Endodermal cell (in vitro differentiated cells): ENCODE data around the gene ZNF318. TPM values are rescaled to one million over a fixed set of nuclear protein-coding genes. Genes with fewer than 3 reads are reported as not detected.

Source experiments
- DNase-seq: peaks from one replicate; pipeline ENCODE4 v3.0.0-alpha.2; 2017
- H3K27ac ChIP-seq: 2 replicates; pipeline ENCODE4 v1.5.1; 2013; ENCODE audit warnings: mild to moderate bottlenecking, low read depth, low read length, moderate library complexity
- H3K27me3 ChIP-seq: 2 replicates; pipeline ENCODE4 v1.6.1; 2013; ENCODE audit warnings: mild to moderate bottlenecking, low read length, moderate library complexity; ENCODE audit not compliant: insufficient read depth, control insufficient read depth, poor library complexity, severe bottlenecking
- H3K36me3 ChIP-seq: 2 replicates; pipeline ENCODE4 v1.7.0; 2013; ENCODE audit warnings: mild to moderate bottlenecking, low read length, moderate library complexity; ENCODE audit not compliant: control insufficient read depth, insufficient read depth
- H3K4me1 ChIP-seq: one replicate; pipeline ENCODE4 v1.7.0; 2013; ENCODE audit warnings: low read length; ENCODE audit not compliant: control insufficient read depth, insufficient read depth
- H3K4me3 ChIP-seq: 2 replicates; pipeline ENCODE4 v1.5.1; 2013; ENCODE audit warnings: mild to moderate bottlenecking, low read length, moderate library complexity
- H3K9ac ChIP-seq: 2 replicates; pipeline ENCODE4 v1.6.1; 2013; ENCODE audit warnings: mild to moderate bottlenecking, low read length, moderate library complexity; ENCODE audit not compliant: poor library complexity, severe bottlenecking; ENCODE audit errors: extremely low read depth
- H3K9me3 ChIP-seq: 2 replicates; pipeline ENCODE4 v1.6.1; 2013; ENCODE audit warnings: mild to moderate bottlenecking, low read length, moderate library complexity; ENCODE audit not compliant: control insufficient read depth
- H3K27ac Mint-ChIP-seq: 2 replicates; pipeline ENCODE4 v1.8.0; 2020; ENCODE audit warnings: mixed read lengths
- H3K27me3 Mint-ChIP-seq: 2 replicates; pipeline ENCODE4 v1.8.0; 2021; ENCODE audit warnings: mild to moderate bottlenecking, mixed read lengths; ENCODE audit not compliant: insufficient read depth
- H3K36me3 Mint-ChIP-seq: 2 replicates; pipeline ENCODE4 v1.8.0; 2020; ENCODE audit warnings: low read depth, mixed read lengths
- H3K4me1 Mint-ChIP-seq: 2 replicates; pipeline ENCODE4 v1.8.0; 2020; ENCODE audit warnings: mixed read lengths
- H3K4me3 Mint-ChIP-seq: 2 replicates; pipeline ENCODE4 v1.8.0; 2020; ENCODE audit warnings: mild to moderate bottlenecking, moderate library complexity, mixed read lengths
- H3K9me3 Mint-ChIP-seq: 2 replicates; pipeline ENCODE4 v1.8.0; 2020; ENCODE audit warnings: mild to moderate bottlenecking, mixed read lengths
- WGBS, 2 experiments: methylation state at CpG; one replicate each; pipeline versions ENCODE4 v1.1.5 to v1.1.7; 2013; ENCODE audit warnings: missing lambda C conversion rate in 2 of 2, mixed read lengths in 1 of 2; ENCODE audit not compliant: insufficient coverage in 1 of 2, insufficient read length in 1 of 2; 5-methylcytosine and 5-hydroxymethylcytosine counted together
- total RNA-seq, 2 donors: library from RNA; stranded (reverse); fragmentation: NEBNext Ultra II Directional in 1 of 2; extraction: Animal tissue kit (Norgen Biotek cat#: 25700) in 1 of 2; gene quantifications; 2 replicates in 1 of 2; 3 replicates in 1 of 2; pipeline ENCODE4 v1.2.1, GENCODE V29; 2021
- TF ChIP-seq, protein P1 (sequence below): fragments of 200-600 bp; sonication (generic); conservative IDR thresholded peaks from 2 replicates; pipeline ENCODE4 v1.5.0; 2021; ENCODE audit warnings: antibody characterized with exemption, mild to moderate bottlenecking

Gene ZNF318
- total RNA-seq, 2 donors from 2014 or later = 21.3 to 26.4 TPM

DNA sequence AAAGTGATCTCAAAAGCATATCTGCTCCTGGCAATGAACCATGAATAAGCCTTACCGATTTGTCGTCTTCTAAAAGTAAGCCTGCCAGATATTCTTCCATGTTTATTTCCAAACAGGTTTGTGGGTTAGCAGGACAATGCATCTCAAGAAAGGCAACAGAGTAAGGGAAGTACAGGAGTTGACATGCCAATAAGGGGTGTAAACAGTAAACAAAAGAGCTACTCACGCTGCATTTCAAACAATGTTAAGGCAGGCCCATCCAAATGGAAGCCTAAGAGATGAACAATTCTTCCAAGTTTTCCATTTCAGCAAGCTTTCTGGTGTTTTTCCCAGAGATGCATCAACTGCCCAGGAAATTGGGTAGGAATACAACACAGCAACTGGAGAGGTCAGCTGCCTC lies 33.1 kb downstream of the ZNF318 start:
- Mint-ChIP-seq H3K27ac (no peak overlapping the region), H3K9me3 (no peaks in the 10 kb centered on the region), H3K27me3 (no peaks in the 10 kb centered on the region), H3K36me3 (peaks cover 33% of the 10 kb centered on the region), H3K4me3 (no peak overlapping the region), H3K4me1 (peaks cover 23% of the 10 kb centered on the region)
- Histone ChIP-seq H3K9me3 (no peaks in the 10 kb centered on the region), H3K4me3 (no peak overlapping the region), H3K27me3 (no peaks in the 10 kb centered on the region), H3K9ac (no peak overlapping the region), H3K27ac (no peak overlapping the region), H3K36me3 (peaks cover 43% of the 10 kb centered on the region), H3K4me1 (no peaks in the 10 kb centered on the region)
- TF ChIP-seq, protein P1, sequence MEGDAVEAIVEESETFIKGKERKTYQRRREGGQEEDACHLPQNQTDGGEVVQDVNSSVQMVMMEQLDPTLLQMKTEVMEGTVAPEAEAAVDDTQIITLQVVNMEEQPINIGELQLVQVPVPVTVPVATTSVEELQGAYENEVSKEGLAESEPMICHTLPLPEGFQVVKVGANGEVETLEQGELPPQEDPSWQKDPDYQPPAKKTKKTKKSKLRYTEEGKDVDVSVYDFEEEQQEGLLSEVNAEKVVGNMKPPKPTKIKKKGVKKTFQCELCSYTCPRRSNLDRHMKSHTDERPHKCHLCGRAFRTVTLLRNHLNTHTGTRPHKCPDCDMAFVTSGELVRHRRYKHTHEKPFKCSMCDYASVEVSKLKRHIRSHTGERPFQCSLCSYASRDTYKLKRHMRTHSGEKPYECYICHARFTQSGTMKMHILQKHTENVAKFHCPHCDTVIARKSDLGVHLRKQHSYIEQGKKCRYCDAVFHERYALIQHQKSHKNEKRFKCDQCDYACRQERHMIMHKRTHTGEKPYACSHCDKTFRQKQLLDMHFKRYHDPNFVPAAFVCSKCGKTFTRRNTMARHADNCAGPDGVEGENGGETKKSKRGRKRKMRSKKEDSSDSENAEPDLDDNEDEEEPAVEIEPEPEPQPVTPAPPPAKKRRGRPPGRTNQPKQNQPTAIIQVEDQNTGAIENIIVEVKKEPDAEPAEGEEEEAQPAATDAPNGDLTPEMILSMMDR = no peak
- WGBS, 2 experiments = 84 to 93% methylated on average over 3 of the region's 3 CpGs
- DNase-seq = no peak

DNA sequence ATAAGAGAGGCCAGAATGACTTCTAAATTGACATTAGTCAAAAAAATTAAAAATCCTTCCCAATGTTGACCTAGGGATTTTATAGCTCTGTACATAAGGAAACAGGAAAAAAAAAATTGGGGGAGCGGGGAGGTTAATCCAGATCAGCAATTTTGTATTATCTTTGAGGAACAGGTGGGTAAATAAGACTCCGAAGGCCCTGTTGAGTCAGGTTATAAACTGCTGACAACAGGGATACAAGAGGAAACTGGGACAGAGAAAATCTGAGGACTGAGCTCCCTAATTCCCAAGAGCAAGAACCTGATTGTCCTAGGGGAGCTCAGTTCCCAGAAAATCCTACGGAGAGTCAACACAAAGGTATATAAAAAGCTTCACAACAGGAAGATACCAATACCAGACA lies 34.0 kb downstream of the ZNF318 start:
- peak overlapping the region; percentile 72 for H3K27ac Mint-ChIP-seq
- H3K9me3 ChIP-seq = no peaks in the 10 kb centered on the region

DNA sequence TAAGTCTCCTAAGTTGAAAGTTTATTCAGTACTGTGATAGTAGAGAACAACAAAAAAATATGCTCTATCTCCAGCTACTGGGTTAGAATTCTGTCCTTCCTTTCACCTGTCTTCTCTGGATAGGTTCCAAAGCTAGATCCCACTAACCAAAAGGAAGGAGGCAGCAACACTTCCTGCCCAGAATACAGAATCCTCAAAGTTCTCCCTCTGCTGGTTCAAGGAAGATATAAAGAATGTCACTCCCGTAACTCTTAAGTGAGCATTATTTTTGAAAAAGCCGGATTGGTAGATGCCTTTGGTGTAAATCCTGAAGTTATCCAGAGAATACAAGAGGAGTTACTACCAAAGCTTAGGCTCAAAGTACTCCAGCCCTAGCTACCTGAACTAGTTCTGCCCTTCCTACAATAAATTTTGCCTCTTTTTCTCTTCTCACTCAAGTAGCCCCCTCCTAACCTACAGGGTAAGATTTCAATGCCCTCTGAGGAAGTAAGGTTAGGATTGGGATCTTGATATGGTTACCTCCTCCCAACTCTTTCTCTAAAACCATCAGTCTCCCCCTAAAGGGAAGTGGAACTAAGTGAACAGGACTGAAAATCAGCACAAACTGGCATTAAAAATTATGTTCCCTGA lies 34.9 kb downstream of the ZNF318 start:
- Histone ChIP-seq H3K9ac (no peak overlapping the region), H3K4me3 (no peak overlapping the region), H3K27ac (no peak overlapping the region), H3K36me3 (peaks cover 26% of the 10 kb centered on the region), H3K27me3 (no peaks in the 10 kb centered on the region), H3K4me1 (no peaks in the 10 kb centered on the region), H3K9me3 (no peaks in the 10 kb centered on the region)
- DNase-seq = peak; percentile 52
- Mint-ChIP-seq H3K4me1 (peaks cover 23% of the 10 kb centered on the region), H3K36me3 (peaks cover 16% of the 10 kb centered on the region), H3K4me3 (no peak overlapping the region), H3K27ac (no peak overlapping the region), H3K27me3 (no peaks in the 10 kb centered on the region), H3K9me3 (no peaks in the 10 kb centered on the region)
- 51 to 66% methylated on average over 2 of the region's 2 CpGs for WGBS, 2 experiments
- TF ChIP-seq, protein P1 = peak; percentile 83

More for the DNA sequence above, 34.0 kb downstream of the ZNF318 start:
- H3K27me3 Mint-ChIP-seq = no peaks in the 10 kb centered on the region
- no peak overlapping the region for H3K27ac ChIP-seq
- no peaks in the 10 kb centered on the region for H3K27me3 ChIP-seq
- TF ChIP-seq, protein P1 = no peak
- peaks cover 23% of the 10 kb centered on the region for H3K4me1 Mint-ChIP-seq
- H3K4me3 Mint-ChIP-seq = no peak overlapping the region
- H3K4me3 ChIP-seq = no peak overlapping the region
- H3K36me3 ChIP-seq = peaks cover 33% of the 10 kb centered on the region
- no peaks in the 10 kb centered on the region for H3K4me1 ChIP-seq
- H3K9me3 Mint-ChIP-seq = no peaks in the 10 kb centered on the region
- H3K36me3 Mint-ChIP-seq = peaks cover 25% of the 10 kb centered on the region
- DNase-seq = no peak
- no peak overlapping the region for H3K9ac ChIP-seq
- WGBS, 2 experiments = 88 to 97% methylated on average over 3 of the region's 3 CpGs
